Loucy (cell line): ENCODE data around the gene PDCD2L.

ENCODE experiments used
- EZH2phosphoT487 ChIP-seq: fragments of 200-600 bp; IDR thresholded peaks from 2 replicates; pipeline ENCODE4 v1.6.1; 2018; ENCODE audit warnings: antibody characterized with exemption, mild to moderate bottlenecking, moderate library complexity, borderline replicate concordance
- TF ChIP-seq, protein P1 (sequence below): fragments of 200-600 bp; sonication (generic); conservative IDR thresholded peaks from 2 replicates; pipeline ENCODE4 v1.5.1; 2014; ENCODE audit warnings: mild to moderate bottlenecking, antibody characterized with exemption, low read length

- TF ChIP-seq, protein P1, sequence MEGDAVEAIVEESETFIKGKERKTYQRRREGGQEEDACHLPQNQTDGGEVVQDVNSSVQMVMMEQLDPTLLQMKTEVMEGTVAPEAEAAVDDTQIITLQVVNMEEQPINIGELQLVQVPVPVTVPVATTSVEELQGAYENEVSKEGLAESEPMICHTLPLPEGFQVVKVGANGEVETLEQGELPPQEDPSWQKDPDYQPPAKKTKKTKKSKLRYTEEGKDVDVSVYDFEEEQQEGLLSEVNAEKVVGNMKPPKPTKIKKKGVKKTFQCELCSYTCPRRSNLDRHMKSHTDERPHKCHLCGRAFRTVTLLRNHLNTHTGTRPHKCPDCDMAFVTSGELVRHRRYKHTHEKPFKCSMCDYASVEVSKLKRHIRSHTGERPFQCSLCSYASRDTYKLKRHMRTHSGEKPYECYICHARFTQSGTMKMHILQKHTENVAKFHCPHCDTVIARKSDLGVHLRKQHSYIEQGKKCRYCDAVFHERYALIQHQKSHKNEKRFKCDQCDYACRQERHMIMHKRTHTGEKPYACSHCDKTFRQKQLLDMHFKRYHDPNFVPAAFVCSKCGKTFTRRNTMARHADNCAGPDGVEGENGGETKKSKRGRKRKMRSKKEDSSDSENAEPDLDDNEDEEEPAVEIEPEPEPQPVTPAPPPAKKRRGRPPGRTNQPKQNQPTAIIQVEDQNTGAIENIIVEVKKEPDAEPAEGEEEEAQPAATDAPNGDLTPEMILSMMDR, result no peak
- TF ChIP-seq EZH2phosphoT487, result no peak
These were observed 41.5 kb upstream of the PDCD2L start for GRCh38 chr19:34362679-34363069.
